ENCODE data around the gene TRIM26. TPM values are rescaled to one million over a fixed set of nuclear protein-coding genes. Genes with fewer than 3 reads are reported as not detected.

The TRIM26 gene
- polyA plus RNA-seq, 1 donor from 2014 or later: 25.9 TPM

- H3K79me2 ChIP-seq (replicated peaks; ENCODE audit: insufficient read depth, low read length): no peaks in the 10 kb centered on the region
- H3K4me3 ChIP-seq (ENCODE audit: low read length): no peak overlapping the region
- H3K27ac ChIP-seq (ENCODE audit: low read length): no peak overlapping the region
- TF ChIP-seq, protein P1, sequence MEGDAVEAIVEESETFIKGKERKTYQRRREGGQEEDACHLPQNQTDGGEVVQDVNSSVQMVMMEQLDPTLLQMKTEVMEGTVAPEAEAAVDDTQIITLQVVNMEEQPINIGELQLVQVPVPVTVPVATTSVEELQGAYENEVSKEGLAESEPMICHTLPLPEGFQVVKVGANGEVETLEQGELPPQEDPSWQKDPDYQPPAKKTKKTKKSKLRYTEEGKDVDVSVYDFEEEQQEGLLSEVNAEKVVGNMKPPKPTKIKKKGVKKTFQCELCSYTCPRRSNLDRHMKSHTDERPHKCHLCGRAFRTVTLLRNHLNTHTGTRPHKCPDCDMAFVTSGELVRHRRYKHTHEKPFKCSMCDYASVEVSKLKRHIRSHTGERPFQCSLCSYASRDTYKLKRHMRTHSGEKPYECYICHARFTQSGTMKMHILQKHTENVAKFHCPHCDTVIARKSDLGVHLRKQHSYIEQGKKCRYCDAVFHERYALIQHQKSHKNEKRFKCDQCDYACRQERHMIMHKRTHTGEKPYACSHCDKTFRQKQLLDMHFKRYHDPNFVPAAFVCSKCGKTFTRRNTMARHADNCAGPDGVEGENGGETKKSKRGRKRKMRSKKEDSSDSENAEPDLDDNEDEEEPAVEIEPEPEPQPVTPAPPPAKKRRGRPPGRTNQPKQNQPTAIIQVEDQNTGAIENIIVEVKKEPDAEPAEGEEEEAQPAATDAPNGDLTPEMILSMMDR (IDR thresholded peaks at IDR 0.05; ENCODE audit: poor library complexity, severe bottlenecking): no peak
- TF ChIP-seq SMC3 (conservative IDR thresholded peaks at IDR 0.05; ENCODE audit: poor library complexity): no peak
- no peaks in the 10 kb centered on the region for H3K9me2 ChIP-seq (ENCODE audit: insufficient read depth, low read length)
- no peak overlapping the region for H2AFZ ChIP-seq (ENCODE audit: low read depth, low read length)
- H3K4me2 ChIP-seq (ENCODE audit: low read length): no peak overlapping the region
- no peaks in the 10 kb centered on the region for H3K36me3 ChIP-seq (ENCODE audit: insufficient read depth, low read length)
- no peaks in the 10 kb centered on the region for H3K9me3 ChIP-seq (ENCODE audit: low read length)
- H4K20me1 ChIP-seq (ENCODE audit: insufficient read depth): no peaks in the 10 kb centered on the region
- H3F3A ChIP-seq (ENCODE audit: insufficient read depth, low read length, poor library complexity, severe bottlenecking): no peaks in the 10 kb centered on the region
- no peaks in the 10 kb centered on the region for H3K27me3 ChIP-seq (ENCODE audit: insufficient read depth, low read depth, low read length)
- no peak overlapping the region for H3K9ac ChIP-seq (ENCODE audit: low read length)
Observed at GRCh38 chr6:30234356-30234755, 21.1 kb upstream of the TRIM26 start.

GRCh38 chr6:30231067-30231466, 17.9 kb upstream of the TRIM26 start:
- H3K9ac ChIP-seq (ENCODE audit: low read length): no peak overlapping the region
- no peak overlapping the region for H3K4me3 ChIP-seq (ENCODE audit: low read length)
- no peaks in the 10 kb centered on the region for H3K9me2 ChIP-seq (ENCODE audit: insufficient read depth, low read length)
- no peaks in the 10 kb centered on the region for H4K20me1 ChIP-seq (ENCODE audit: insufficient read depth)
- H3K4me2 ChIP-seq (ENCODE audit: low read length): no peak overlapping the region
- H3K27me3 ChIP-seq (ENCODE audit: insufficient read depth, low read depth, low read length): no peaks in the 10 kb centered on the region
- TF ChIP-seq TAF1 (IDR thresholded peaks at IDR 0.05; ENCODE audit: low read depth): no peak
- no peak for TF ChIP-seq EP300 (conservative IDR thresholded peaks at IDR 0.05; ENCODE audit: poor library complexity, severe bottlenecking)
- H3K27ac ChIP-seq (ENCODE audit: low read length): no peak overlapping the region
- no peaks in the 10 kb centered on the region for H3K9me3 ChIP-seq (ENCODE audit: low read length)
- H3K79me2 ChIP-seq (replicated peaks; ENCODE audit: insufficient read depth, low read length): no peaks in the 10 kb centered on the region
- H2AFZ ChIP-seq (ENCODE audit: low read depth, low read length): no peak overlapping the region
- no peaks in the 10 kb centered on the region for H3F3A ChIP-seq (ENCODE audit: insufficient read depth, low read length, poor library complexity, severe bottlenecking)
- no peaks in the 10 kb centered on the region for H3K36me3 ChIP-seq (ENCODE audit: insufficient read depth, low read length)

- Histone ChIP-seq H3K4me3 (ENCODE audit: low read length) (no peak overlapping the region), H3K9ac (ENCODE audit: low read length) (no peak overlapping the region), H3K4me2 (ENCODE audit: low read length) (no peak overlapping the region), H3K27ac (ENCODE audit: low read length) (no peak overlapping the region), H3K79me2 (replicated peaks; ENCODE audit: insufficient read depth, low read length) (no peaks in the 10 kb centered on the region), H3F3A (ENCODE audit: insufficient read depth, low read length, poor library complexity, severe bottlenecking) (no peaks in the 10 kb centered on the region), H3K36me3 (ENCODE audit: insufficient read depth, low read length) (no peaks in the 10 kb centered on the region), H3K27me3 (ENCODE audit: insufficient read depth, low read depth, low read length) (no peaks in the 10 kb centered on the region), H3K9me3 (ENCODE audit: low read length) (no peaks in the 10 kb centered on the region), H3K9me2 (ENCODE audit: insufficient read depth, low read length) (no peaks in the 10 kb centered on the region), H2AFZ (ENCODE audit: low read depth, low read length) (no peak overlapping the region), H4K20me1 (ENCODE audit: insufficient read depth) (no peaks in the 10 kb centered on the region)
- TF ChIP-seq TAF1 (IDR thresholded peaks at IDR 0.05; ENCODE audit: low read depth) (no peak), SMC3 (conservative IDR thresholded peaks at IDR 0.05; ENCODE audit: poor library complexity) (no peak), RAD21 (conservative IDR thresholded peaks at IDR 0.05) (no peak), EZH2 (IDR thresholded peaks at IDR 0.05; ENCODE audit: borderline replicate concordance, insufficient read depth, low read length, poor library complexity, severe bottlenecking) (no peak), POLR2AphosphoS5 (IDR thresholded peaks at IDR 0.05) (no peak), MXI1 (conservative IDR thresholded peaks at IDR 0.05; ENCODE audit: poor library complexity, severe bottlenecking) (no peak), EP300 (conservative IDR thresholded peaks at IDR 0.05; ENCODE audit: poor library complexity, severe bottlenecking) (no peak), REST (IDR thresholded peaks at IDR 0.05; ENCODE audit: borderline replicate concordance) (no peak)
- TF ChIP-seq, protein P1 (IDR thresholded peaks at IDR 0.05; ENCODE audit: poor library complexity, severe bottlenecking): no peak
Observed at GRCh38 chr6:30227763-30228487, 14.7 kb upstream of the TRIM26 start.

Measured in neural cell (in vitro differentiated cells).